HEK293 (cell line): Measurements from ENCODE around the gene TTLL10.
A peak's percentile ranks its signal among the peaks of the same experiment; 100 is the strongest.

Source experiments
- CTCF ChIA-PET: fragments of 350-600 bp; formaldehyde crosslinking; extraction: SDS; loops from one replicate; lab custom pipeline; 2021; ENCODE audit warnings: antibody characterized with exemption; lab: Yijun Ruan, JAX
- POLR2A ChIA-PET: fragments of 300-600 bp; formaldehyde crosslinking; extraction: SDS; loops from one replicate; lab custom pipeline; 2020; ENCODE audit warnings: antibody characterized with exemption, inconsistent platforms; lab: Yijun Ruan, JAX
- H3K27ac ChIP-seq: fragments of 200-500 bp; sonication (Bioruptor generic); 2 replicates; pipeline ENCODE4 v1.5.1; 2014; ENCODE audit warnings: low read depth, low read length, control low read depth, inconsistent platforms; ENCODE audit errors: extremely low read depth
- H3K36me3 ChIP-seq, 2 experiments: fragments of 200-500 bp in 1 of 2; sonication (Bioruptor generic) in 1 of 2; 1 replicate in 1 of 2; 2 replicates in 1 of 2; pipeline ENCODE4 v1.5.1; 2014 to 2017; ENCODE audit warnings: inconsistent platforms in 2 of 2, low read length in 2 of 2; ENCODE audit not compliant: control insufficient read depth in 2 of 2, insufficient read depth in 1 of 2
- H3K4me1 ChIP-seq: fragments of 200-500 bp; sonication (Bioruptor generic); 2 replicates; pipeline ENCODE4 v1.5.1; 2014; ENCODE audit warnings: mild to moderate bottlenecking, low read length, inconsistent platforms; ENCODE audit not compliant: control insufficient read depth, insufficient read depth
- H3K4me3 ChIP-seq: 2 replicates; pipeline ENCODE4 v1.5.1; 2011; ENCODE audit warnings: low read depth, mild to moderate bottlenecking, control low read depth, low read length, moderate library complexity
- H3K9me3 ChIP-seq: fragments of 200-500 bp; sonication (Bioruptor generic); 2 replicates; pipeline ENCODE4 v1.5.1; 2014; ENCODE audit warnings: low read depth, low read length, inconsistent platforms; ENCODE audit not compliant: control insufficient read depth, insufficient read depth
- ATF2 ChIP-seq: fragments of 450-650 bp; formaldehyde crosslinking; IDR thresholded peaks from 2 replicates; pipeline ENCODE4 v1.5.1; 2016; ENCODE audit warnings: missing biosample characterization, missing genetic modification characterization, low read depth
- GLI4 ChIP-seq: fragments of 450-650 bp; formaldehyde crosslinking; IDR thresholded peaks from 2 replicates; pipeline ENCODE4 v1.5.1; 2016; ENCODE audit warnings: missing biosample characterization, missing genetic modification characterization
- IKZF3 ChIP-seq: fragments of 450-650 bp; IDR thresholded peaks from 2 replicates; pipeline ENCODE4 v1.5.0; 2018; ENCODE audit warnings: missing biosample characterization, mild to moderate bottlenecking, missing genetic modification characterization, moderate library complexity
- KLF7 ChIP-seq: fragments of 450-650 bp; formaldehyde crosslinking; IDR thresholded peaks from 2 replicates; pipeline ENCODE4 v1.5.1; 2016; ENCODE audit warnings: missing biosample characterization, missing genetic modification characterization, borderline replicate concordance
- MYNN ChIP-seq: fragments of 450-650 bp; formaldehyde crosslinking; IDR thresholded peaks from 2 replicates; pipeline ENCODE4 v1.5.1; 2016; ENCODE audit warnings: missing biosample characterization, missing genetic modification characterization, borderline replicate concordance
- PRDM4 ChIP-seq: fragments of 450-650 bp; formaldehyde crosslinking; IDR thresholded peaks from 2 replicates; pipeline ENCODE4 v1.5.1; 2017; ENCODE audit warnings: missing biosample characterization, missing genetic modification characterization
- SP3 ChIP-seq: fragments of 450-650 bp; formaldehyde crosslinking; IDR thresholded peaks from 2 replicates; pipeline ENCODE4 v1.5.1; 2016; ENCODE audit warnings: missing biosample characterization, missing genetic modification characterization
- YY2 ChIP-seq: fragments of 450-650 bp; formaldehyde crosslinking; IDR thresholded peaks from 2 replicates; pipeline ENCODE4 v1.5.1; 2016; ENCODE audit warnings: missing biosample characterization, missing genetic modification characterization
- ZBTB48 ChIP-seq: fragments of 450-650 bp; formaldehyde crosslinking; IDR thresholded peaks from 2 replicates; pipeline ENCODE4 v1.5.1; 2016; ENCODE audit warnings: missing biosample characterization, missing genetic modification characterization
- ZBTB7A ChIP-seq: fragments of 450-650 bp; formaldehyde crosslinking; IDR thresholded peaks from 2 replicates; pipeline ENCODE4 v1.5.1; 2016; ENCODE audit warnings: low read depth, missing biosample characterization, missing genetic modification characterization
- ZFP37 ChIP-seq: fragments of 450-650 bp; formaldehyde crosslinking; IDR thresholded peaks from 2 replicates; pipeline ENCODE4 v1.5.1; 2016; ENCODE audit warnings: missing biosample characterization, missing genetic modification characterization
- ZNF174 ChIP-seq: fragments of 450-650 bp; formaldehyde crosslinking; IDR thresholded peaks from 2 replicates; pipeline ENCODE4 v1.5.0; 2017; ENCODE audit warnings: missing biosample characterization, mild to moderate bottlenecking, missing genetic modification characterization
- ZNF274 ChIP-seq, 2 experiments: fragments of 200-500 bp in 1 of 2; fragments of 450-650 bp in 1 of 2; sonication (Bioruptor generic) in 1 of 2; formaldehyde crosslinking in 1 of 2; IDR thresholded peaks; 2 replicates each; pipeline versions ENCODE4 v1.5.1 to v1.6.1; 2014 to 2016; ENCODE audit warnings: borderline replicate concordance in 1 of 2, inconsistent platforms in 1 of 2, low read length in 1 of 2, missing biosample characterization in 1 of 2, missing genetic modification characterization in 1 of 2
- ZNF292 ChIP-seq: fragments of 450-650 bp; formaldehyde crosslinking; IDR thresholded peaks from 2 replicates; pipeline ENCODE4 v1.5.1; 2016; ENCODE audit warnings: low read depth, missing biosample characterization, missing genetic modification characterization, borderline replicate concordance
- ZNF366 ChIP-seq: fragments of 450-650 bp; formaldehyde crosslinking; conservative IDR thresholded peaks from 2 replicates; pipeline ENCODE4 v1.5.1; 2016; ENCODE audit warnings: missing biosample characterization, missing genetic modification characterization
- ZNF416 ChIP-seq: fragments of 450-650 bp; formaldehyde crosslinking; IDR thresholded peaks from 2 replicates; pipeline ENCODE4 v1.5.1; 2016; ENCODE audit warnings: missing biosample characterization, missing genetic modification characterization
- ZNF426 ChIP-seq: fragments of 450-650 bp; formaldehyde crosslinking; IDR thresholded peaks from 2 replicates; pipeline ENCODE4 v1.5.1; 2017; ENCODE audit warnings: missing biosample characterization, missing genetic modification characterization, mild to moderate bottlenecking, inconsistent platforms, moderate library complexity
- ZNF518A ChIP-seq: fragments of 450-650 bp; formaldehyde crosslinking; conservative IDR thresholded peaks from 2 replicates; pipeline ENCODE4 v1.5.1; 2016; ENCODE audit warnings: low read depth, missing biosample characterization, missing genetic modification characterization
- ZNF530 ChIP-seq: fragments of 450-650 bp; formaldehyde crosslinking; IDR thresholded peaks from 2 replicates; pipeline ENCODE4 v1.5.1; 2016; ENCODE audit warnings: low read depth, missing biosample characterization, missing genetic modification characterization
- ZNF654 ChIP-seq: fragments of 450-650 bp; formaldehyde crosslinking; IDR thresholded peaks from 2 replicates; pipeline ENCODE4 v1.5.1; 2016; ENCODE audit warnings: low read depth, missing biosample characterization, missing genetic modification characterization
- ZNF664 ChIP-seq: fragments of 450-650 bp; formaldehyde crosslinking; IDR thresholded peaks from 2 replicates; pipeline ENCODE4 v1.5.1; 2016; ENCODE audit warnings: missing biosample characterization, missing genetic modification characterization
- ZNF677 ChIP-seq: fragments of 450-650 bp; IDR thresholded peaks from 2 replicates; pipeline ENCODE4 v1.5.0; 2018; ENCODE audit warnings: missing biosample characterization, mild to moderate bottlenecking, missing genetic modification characterization, moderate library complexity
- ZNF747 ChIP-seq: fragments of 450-650 bp; formaldehyde crosslinking; IDR thresholded peaks from 2 replicates; pipeline ENCODE4 v1.5.1; 2016; ENCODE audit warnings: missing biosample characterization, missing genetic modification characterization
- ZNF785 ChIP-seq: fragments of 450-650 bp; formaldehyde crosslinking; IDR thresholded peaks from 2 replicates; pipeline ENCODE4 v1.5.1; 2016; ENCODE audit warnings: missing biosample characterization, missing genetic modification characterization

TTLL10 gene

GRCh38 chr1:1164361-1164700 lies 9.3 kb upstream of the TTLL10 start (continued):
- TF ChIP-seq ATF2 (tag by site-specific recombination) (no peak), ZNF426 (tag by site-specific recombination) (no peak), ZNF292 (no peak), ZNF664 (no peak), ZNF530 (no peak), ZNF677 (tag by site-specific recombination) (no peak), ZNF416 (tag by site-specific recombination) (no peak)

- CTCF ChIA-PET, result no interaction called here
- H3K4me3 ChIP-seq, result peak overlapping the region; percentile 20
- no peaks in the 10 kb centered on the region for H3K9me3 ChIP-seq
- no peaks in the 10 kb centered on the region for H3K4me1 ChIP-seq
- POLR2A ChIA-PET, result no interaction called here
- TF ChIP-seq ZBTB48 (no peak), ZNF366 (tag by site-specific recombination) (no peak), IKZF3 (tag by site-specific recombination) (no peak), GLI4 (tag by site-specific recombination) (no peak), ZNF174 (tag by site-specific recombination) (no peak), ZNF274 (IDR thresholded peaks at IDR 0.05; ENCODE audit: low read length) (no peak), ZNF274 (tag by site-specific recombination; IDR thresholded peaks at IDR 0.05; ENCODE audit: borderline replicate concordance) (no peak), ATF2 (tag by site-specific recombination) (no peak), ZNF518A (no peak), PRDM4 (tag by site-specific recombination) (no peak), KLF7 (tag by site-specific recombination) (no peak), ZBTB7A (tag by site-specific recombination) (no peak), YY2 (no peak), ZNF785 (tag by site-specific recombination) (no peak), ZFP37 (tag by site-specific recombination) (no peak), ZNF747 (tag by site-specific recombination) (no peak), SP3 (tag by site-specific recombination) (no peak), ZNF654 (tag by site-specific recombination) (no peak), MYNN (tag by site-specific recombination) (no peak)
- no peak overlapping the region for H3K27ac ChIP-seq
- no peaks in the 10 kb centered on the region for H3K36me3 ChIP-seq
Observed at GRCh38 chr1:1164701-1165451, 8.8 kb upstream of the TTLL10 start.
